Mononuclear cell (primary cell): ENCODE measurements around the gene RHOU. TPM values are rescaled to one million over a fixed set of nuclear protein-coding genes. Genes with fewer than 3 reads are reported as not detected.

ENCODE experiments used
- H3K27me3 ChIP-seq: 2 replicates; pipeline ENCODE4 v1.6.0; 2011; ENCODE audit warnings: low read length, control low read depth; ENCODE audit not compliant: insufficient read depth
- H3K4me1 ChIP-seq: 2 replicates; pipeline ENCODE4 v1.5.1; 2011; ENCODE audit warnings: mild to moderate bottlenecking, low read length, control low read depth; ENCODE audit not compliant: insufficient read depth
- H3K4me3 ChIP-seq: 2 replicates; pipeline ENCODE4 v1.5.1; 2011; ENCODE audit warnings: mild to moderate bottlenecking, low read length, moderate library complexity
- H3K9me3 ChIP-seq: 2 replicates; pipeline ENCODE4 v1.5.1; 2011; ENCODE audit warnings: low read depth, mild to moderate bottlenecking, control low read depth, low read length
- total RNA-seq: library from RNA; depleted of rRNA; stranded (reverse); fragments of >200 nt; gene quantifications from one replicate; pipeline ENCODE4 v1.2.3, GENCODE V29; 2012

Gene RHOU
- total RNA-seq, 1 donor: 15.3 TPM

DNA sequence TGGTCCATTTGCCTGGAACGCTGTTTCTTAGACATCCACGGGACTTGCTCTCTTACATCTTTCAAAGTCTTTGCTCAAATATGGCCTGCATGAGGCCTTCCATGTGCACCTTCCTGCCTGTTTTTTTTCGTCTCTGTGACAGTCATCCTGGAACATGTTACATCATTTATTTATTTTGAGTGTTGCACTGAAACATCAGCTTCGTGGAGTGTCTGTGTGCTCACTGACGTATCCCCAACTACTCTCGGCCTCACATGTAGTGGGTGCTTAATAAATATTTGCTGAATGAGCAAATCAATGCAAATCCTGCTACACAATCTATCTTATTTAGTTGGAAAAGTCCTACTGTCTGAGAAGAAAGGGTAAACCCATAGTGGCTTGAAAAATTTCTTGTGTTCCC, 11.4 kb upstream of the RHOU start:
- Histone ChIP-seq H3K4me3 (no peak overlapping the region), H3K4me1 (no peaks in the 10 kb centered on the region), H3K27me3 (no peaks in the 10 kb centered on the region), H3K9me3 (no peaks in the 10 kb centered on the region)

DNA sequence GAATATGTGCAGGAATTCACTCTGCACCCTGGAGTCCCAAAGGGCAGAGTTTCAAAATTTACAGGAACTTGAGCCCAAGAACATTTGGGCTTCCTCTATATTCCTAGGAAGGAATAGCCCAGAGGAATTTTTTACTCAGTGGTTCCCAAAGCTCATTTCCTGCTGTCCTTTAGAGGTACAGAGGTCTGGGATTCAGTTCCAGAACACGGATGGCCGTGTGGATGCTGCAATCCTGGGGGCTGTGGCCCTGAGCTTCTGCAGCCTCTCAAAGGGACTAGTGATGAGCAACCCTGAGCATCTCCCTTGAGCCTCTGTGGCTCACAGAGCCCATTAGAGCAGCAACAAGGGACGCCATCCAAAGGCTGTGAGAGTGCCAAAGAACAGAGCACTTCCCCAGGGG, 10.1 kb upstream of the RHOU start:
- H3K27me3 ChIP-seq: no peaks in the 10 kb centered on the region
- no peak overlapping the region for H3K4me3 ChIP-seq
- H3K9me3 ChIP-seq: no peaks in the 10 kb centered on the region
- no peaks in the 10 kb centered on the region for H3K4me1 ChIP-seq

DNA sequence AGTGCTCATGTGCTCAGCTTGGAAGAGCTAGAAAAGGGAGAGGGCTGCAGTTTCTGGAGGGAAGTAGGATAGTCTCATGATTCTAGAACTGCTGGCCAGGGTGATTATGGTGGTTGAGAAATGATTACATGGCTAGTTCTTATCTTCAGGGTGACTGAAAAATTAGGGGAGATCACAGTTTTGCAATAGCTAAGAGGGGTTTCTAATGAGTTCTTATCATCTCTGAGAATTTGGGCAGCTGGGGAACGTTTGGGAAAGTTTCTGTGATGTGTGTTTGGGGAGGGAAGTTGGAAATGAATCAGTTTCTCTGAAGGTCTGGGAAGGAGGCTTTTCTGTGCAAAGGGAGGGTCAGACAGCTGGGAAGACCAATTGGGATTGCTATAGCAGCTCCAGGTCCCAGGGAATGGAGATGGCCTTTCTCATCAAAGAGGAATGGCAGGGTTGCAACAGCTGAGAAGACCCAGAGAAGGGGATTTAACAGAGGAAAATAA, 7.6 kb upstream of the RHOU start:
- no peak overlapping the region for H3K4me3 ChIP-seq
- H3K9me3 ChIP-seq: no peaks in the 10 kb centered on the region
- H3K4me1 ChIP-seq: no peaks in the 10 kb centered on the region
- no peaks in the 10 kb centered on the region for H3K27me3 ChIP-seq

DNA sequence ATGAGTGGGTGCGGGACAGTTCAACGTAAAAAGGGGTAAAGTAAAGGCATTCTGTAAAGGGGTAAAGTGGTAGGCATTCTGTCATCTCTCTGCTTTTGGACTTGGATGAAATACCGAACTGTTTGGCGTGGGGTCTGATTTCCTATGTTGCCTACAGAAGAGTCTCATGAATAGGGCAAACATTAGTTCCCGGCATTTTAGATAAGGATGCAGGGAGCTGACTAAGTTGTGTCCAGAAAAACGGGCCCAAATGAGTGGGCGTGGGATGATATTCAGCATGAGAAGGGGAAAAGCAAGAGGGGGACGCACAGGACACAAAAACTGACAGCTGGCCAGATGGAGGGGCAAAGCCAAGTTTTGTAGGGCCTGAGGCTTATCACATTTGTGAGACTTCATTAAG, 2.9 kb upstream of the RHOU start:
- H3K4me1 ChIP-seq: peaks cover 13% of the 10 kb centered on the region
- no peaks in the 10 kb centered on the region for H3K9me3 ChIP-seq
- peaks cover 3% of the 10 kb centered on the region for H3K27me3 ChIP-seq

DNA sequence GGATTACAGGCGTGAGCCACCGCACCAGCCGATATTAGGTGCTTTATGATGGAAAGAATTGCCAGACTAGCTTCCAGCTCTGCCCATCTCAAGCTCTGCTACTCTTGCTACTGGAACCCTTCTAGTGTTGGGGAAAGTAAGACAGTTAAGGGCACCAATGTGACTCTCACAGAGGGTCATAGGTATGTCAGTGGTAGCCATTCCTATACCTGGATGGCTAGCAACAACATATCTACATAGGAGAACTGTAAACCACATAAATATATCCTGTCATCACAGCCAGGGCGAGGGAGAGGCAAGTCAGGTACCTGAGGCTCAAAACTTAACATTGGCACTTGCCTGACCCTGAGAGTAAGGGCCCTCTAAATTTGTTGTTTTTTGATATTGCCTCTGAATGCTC, 1.7 kb upstream of the RHOU start:
- Histone ChIP-seq H3K27me3 (peaks cover 3% of the 10 kb centered on the region), H3K4me3 (no peak overlapping the region), H3K4me1 (peaks cover 24% of the 10 kb centered on the region), H3K9me3 (no peaks in the 10 kb centered on the region)

More for the DNA sequence above, 2.9 kb upstream of the RHOU start:
- H3K4me3 ChIP-seq: no peak overlapping the region

DNA sequence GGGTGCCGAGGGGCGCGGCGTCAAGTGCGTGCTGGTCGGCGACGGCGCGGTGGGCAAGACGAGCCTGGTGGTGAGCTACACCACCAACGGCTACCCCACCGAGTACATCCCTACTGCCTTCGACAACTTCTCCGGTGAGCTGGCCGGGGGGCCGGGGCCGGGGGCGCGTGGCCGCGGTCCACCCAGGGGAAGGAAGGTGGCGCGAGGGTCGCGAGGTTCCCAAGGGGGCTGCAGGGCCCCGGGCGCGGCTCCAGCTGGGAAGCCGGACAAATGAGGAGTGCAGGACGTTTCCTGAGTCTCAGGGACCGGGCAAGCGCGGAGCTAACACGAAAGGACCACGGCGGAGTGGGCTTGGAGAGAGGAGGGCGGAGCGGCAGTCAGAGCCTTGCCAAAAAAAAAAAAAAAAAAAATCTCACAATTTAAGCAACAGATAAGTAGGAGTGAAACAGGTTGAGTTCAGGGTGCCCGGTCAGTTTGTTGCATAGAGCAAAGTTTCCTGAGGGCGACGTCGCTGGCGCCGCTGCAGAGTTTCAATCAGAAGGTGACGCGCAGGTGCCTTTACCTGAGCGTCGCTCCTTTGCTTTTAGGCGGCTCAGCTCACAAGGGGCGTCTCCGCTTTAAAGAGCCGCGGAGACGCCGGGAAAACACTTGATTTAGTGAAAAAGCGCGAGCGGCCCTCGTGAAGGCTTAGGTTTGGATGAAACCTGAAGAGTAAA, 750 bp downstream of the RHOU start:
- Histone ChIP-seq H3K27me3 (peaks cover 3% of the 10 kb centered on the region), H3K4me3 (peak overlapping the region; percentile 62), H3K4me1 (peaks cover 27% of the 10 kb centered on the region), H3K9me3 (no peaks in the 10 kb centered on the region)

DNA sequence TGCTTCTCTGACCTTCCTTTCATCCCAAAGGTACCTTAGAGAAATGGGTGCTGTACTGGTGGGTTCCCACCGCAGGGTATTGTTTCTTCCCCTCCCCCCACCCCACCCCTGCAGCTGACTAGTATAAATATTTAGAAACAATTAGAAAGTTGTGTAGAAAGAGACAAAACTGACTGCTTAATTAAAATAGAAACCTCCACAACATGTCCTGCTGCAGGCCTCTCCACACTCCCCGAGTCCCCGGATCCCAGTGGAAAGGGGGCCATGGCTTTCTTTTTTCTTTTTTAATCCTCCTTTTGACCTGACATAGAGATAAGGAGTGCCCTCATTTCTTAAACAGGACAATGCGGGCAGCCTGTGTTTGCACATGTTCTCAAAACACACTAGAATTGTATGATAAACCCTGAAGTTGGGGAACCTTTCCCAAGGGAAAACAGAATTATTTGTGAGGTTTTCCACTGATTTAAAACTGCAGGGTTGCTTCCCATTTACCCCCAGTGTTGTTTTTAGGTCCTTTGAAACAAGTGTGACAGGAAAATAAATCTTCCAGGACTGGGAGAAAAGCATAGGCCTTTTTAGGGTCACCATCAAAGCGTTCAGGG, 1.7 kb downstream of the RHOU start:
- peaks cover 3% of the 10 kb centered on the region for H3K27me3 ChIP-seq
- H3K4me3 ChIP-seq: peak overlapping the region; percentile 62
- no peaks in the 10 kb centered on the region for H3K9me3 ChIP-seq
- H3K4me1 ChIP-seq: peaks cover 27% of the 10 kb centered on the region

DNA sequence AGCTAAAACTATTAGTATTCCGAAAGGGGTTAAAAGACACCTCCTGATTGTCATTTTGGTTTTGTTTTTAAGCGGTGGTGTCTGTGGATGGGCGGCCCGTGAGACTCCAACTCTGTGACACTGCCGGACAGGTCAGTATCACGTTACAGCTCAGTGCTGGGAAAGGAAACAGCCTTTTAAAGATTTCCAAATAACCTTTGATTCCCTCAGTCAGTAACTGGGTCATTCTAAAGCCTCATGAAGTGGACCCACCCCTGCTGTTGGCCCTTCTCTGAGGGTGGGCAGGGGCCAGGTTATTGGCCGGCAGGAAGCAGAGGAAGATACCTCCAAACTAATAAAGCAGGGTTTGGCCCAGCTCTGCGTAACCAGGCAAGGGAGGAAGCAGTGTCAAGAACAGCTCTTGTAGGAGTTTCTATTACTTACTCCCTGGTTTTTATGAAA, 2.3 kb downstream of the RHOU start:
- peaks cover 27% of the 10 kb centered on the region for H3K4me1 ChIP-seq

DNA sequence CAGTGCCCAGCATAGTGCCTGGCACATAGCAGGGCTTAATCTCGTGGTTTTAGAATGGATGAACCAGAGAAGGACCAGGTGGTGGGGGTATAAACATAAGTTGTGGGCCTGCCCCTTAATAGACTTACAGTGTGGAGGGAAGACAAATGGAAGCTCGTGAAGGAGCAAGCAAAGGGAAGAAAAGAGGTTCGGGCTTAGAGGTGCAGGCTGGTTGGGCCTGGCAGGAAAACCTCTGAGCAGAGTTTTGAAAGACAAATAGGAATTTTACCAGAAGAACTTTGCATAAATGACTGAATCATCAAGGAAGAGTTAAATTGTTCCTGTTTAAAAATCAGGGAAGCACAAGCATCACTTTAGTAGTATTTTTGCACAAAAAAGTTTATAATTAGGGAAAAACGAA, 4.5 kb downstream of the RHOU start:
- Histone ChIP-seq H3K4me1 (peaks cover 24% of the 10 kb centered on the region), H3K4me3 (no peak overlapping the region), H3K9me3 (no peaks in the 10 kb centered on the region), H3K27me3 (no peaks in the 10 kb centered on the region)

More for the DNA sequence above, 2.3 kb downstream of the RHOU start:
- Histone ChIP-seq H3K9me3 (no peaks in the 10 kb centered on the region), H3K4me3 (no peak overlapping the region), H3K27me3 (peaks cover 3% of the 10 kb centered on the region)

DNA sequence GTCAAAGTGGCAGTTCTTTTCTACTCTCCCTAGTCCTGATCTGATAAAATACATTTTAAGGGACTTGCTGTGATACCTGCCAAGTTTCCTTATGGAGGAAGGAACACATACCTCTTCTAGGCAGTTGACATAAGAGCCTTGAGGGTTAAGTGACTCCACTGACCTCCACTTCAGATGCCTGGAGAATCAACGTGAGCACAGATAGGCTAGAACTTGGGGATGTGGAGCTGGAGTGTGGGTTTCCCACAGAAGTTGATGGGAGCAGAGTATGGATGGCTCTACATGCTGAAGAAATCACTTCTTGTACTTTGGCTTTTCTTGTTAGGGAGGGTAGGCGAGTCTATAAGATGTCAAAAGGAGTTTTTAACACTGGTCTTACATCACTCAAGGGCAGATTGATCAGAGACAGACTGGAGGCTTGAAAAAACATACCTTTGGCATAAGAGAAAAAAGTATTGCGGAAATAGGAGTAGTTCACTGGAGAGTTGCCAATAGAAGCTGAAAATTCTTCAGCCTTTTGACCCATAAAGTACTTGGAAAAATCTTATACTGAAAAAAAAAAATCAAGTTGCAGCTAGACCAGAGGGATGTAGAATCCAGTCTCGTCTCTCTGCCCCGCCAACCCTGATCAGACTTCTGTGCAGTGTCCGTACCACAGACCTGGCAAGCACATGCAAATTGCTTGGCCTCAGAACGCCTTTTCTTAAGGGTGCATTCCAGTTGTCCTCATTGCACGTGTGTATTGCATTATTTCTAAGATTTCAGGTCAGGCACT, 5.5 kb downstream of the RHOU start:
- H3K4me1 ChIP-seq: peaks cover 21% of the 10 kb centered on the region
- no peak overlapping the region for H3K4me3 ChIP-seq
- H3K9me3 ChIP-seq: no peaks in the 10 kb centered on the region
- H3K27me3 ChIP-seq: no peaks in the 10 kb centered on the region

DNA sequence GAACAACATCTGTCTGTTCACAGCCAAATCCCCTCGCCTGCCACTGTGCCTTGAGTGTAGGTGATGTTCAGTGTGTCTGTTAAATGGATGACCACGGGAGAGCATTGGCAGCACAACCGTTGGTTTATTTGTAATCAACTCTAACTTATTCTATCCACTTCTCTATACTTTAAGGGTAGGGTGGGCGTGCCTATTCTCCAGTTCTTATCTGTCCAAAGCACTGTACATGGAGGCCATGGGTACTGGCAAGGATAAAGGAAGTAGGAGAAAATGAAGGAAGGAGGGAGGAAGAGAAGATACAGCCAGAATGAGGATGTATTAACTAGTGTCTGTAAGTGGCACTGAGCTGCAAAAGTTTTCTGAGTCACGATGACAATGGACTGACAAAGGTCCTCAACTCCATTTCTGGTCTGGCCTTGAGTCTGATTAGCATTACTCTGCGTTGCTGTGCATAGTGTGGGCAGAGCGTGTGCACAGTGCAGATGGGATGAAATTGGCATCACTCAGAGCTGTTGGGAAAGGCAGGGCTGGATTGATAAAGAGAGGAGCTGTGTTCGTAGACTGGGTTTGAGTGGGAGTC, 7.1 kb downstream of the RHOU start:
- H3K4me1 ChIP-seq: peaks cover 15% of the 10 kb centered on the region
- H3K4me3 ChIP-seq: no peak overlapping the region
- H3K9me3 ChIP-seq: no peaks in the 10 kb centered on the region
- H3K27me3 ChIP-seq: no peaks in the 10 kb centered on the region

DNA sequence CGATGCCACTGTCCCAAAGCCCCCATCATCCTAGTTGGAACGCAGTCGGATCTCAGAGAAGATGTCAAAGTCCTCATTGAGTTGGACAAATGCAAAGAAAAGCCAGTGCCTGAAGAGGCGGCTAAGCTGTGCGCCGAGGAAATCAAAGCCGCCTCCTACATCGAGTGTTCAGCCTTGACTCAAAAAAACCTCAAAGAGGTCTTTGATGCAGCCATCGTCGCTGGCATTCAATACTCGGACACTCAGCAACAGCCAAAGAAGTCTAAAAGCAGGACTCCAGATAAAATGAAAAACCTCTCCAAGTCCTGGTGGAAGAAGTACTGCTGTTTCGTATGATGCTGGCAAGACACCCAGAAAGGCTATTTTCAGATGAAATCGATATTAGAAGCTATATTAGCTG, 8.1 kb downstream of the RHOU start:
- Histone ChIP-seq H3K4me3 (no peak overlapping the region), H3K27me3 (no peaks in the 10 kb centered on the region), H3K9me3 (no peaks in the 10 kb centered on the region), H3K4me1 (peaks cover 4% of the 10 kb centered on the region)

DNA sequence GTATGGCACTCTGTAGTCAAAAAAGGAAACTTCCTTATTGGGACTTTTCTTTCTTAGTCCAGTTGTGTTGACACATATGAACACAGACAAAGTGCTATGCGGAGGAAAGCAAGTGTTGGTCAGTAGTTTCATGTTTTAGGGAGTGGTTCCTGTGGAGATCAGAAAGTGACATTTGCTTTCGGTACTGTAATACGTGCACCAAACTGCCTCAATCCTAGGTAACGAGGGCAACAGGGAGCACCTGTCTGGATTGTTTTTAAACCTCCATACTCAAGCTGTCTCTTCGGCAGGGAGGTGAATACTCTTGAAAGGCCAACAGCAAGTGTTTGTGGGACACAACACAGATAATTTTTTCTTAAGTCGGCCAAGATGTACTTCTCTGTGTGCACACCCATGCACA, 9.1 kb downstream of the RHOU start:
- H3K4me1 ChIP-seq: no peaks in the 10 kb centered on the region
- no peaks in the 10 kb centered on the region for H3K27me3 ChIP-seq
- no peaks in the 10 kb centered on the region for H3K9me3 ChIP-seq
- no peak overlapping the region for H3K4me3 ChIP-seq

DNA sequence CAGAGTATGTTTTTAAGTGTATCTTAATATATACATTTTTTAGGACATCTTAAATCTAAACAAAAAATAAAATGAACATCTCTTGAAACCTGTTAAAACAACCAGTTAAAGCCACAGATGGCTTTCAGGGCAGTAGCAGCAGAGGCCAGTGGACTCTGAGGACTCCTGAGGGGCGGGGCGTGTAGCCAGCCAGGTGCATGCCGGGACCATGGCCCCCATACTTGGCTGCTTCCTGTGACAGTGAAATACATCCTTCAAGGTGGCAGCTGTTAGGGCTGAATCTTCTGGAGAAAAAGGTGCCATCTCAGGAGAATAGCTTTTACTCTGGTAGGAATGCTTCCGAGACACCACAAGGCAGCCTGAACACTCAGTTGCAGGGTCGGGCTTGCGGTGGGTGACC, 9.6 kb downstream of the RHOU start:
- Histone ChIP-seq H3K4me3 (no peak overlapping the region), H3K27me3 (no peaks in the 10 kb centered on the region), H3K9me3 (no peaks in the 10 kb centered on the region), H3K4me1 (no peaks in the 10 kb centered on the region)

DNA sequence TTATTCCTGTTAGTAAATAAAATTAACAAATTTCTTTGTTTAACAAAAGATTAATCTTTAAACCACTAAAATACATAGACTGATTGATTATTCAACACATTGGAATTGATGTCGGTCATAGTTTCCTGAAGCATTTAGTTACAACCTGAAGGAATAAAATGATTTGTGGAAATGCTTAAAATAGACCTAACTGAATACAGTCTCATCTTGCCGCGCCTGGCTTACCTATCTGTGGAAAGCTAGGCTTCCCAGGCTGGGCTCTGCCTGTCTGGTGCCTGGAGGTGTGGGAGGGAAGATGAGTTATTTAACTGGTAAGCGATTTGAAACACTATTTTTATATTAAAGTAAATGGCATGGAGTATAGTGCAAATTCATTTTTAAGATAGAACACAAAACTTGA, 10.2 kb downstream of the RHOU start:
- no peaks in the 10 kb centered on the region for H3K27me3 ChIP-seq
- no peak overlapping the region for H3K4me3 ChIP-seq
- no peaks in the 10 kb centered on the region for H3K9me3 ChIP-seq
- no peaks in the 10 kb centered on the region for H3K4me1 ChIP-seq
